ENCODE data around the gene ZNF366. TPM values are rescaled to one million over a fixed set of nuclear protein-coding genes. Genes with fewer than 3 reads are reported as not detected.

The ZNF366 gene
- total RNA-seq, 1 experiment from 2014 or later, result not detected

DNA sequence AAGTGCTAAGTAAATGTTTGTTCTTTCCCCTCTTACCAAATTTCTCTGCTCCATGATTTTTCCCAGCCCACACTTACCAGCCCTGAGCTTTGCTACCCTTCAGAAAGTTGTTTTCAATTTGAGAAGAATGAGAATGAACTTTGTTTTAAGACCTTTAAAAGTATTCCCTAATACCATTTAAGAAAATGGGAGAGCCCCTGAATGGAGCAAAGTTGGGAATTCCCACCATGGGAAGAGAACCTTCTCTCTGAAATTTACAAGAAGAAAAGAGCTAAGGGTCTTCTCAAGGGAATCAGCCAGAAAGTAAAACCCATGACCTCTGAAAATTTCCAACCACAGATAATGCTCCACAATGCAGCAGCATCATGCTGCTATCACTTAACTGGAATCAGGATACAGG lies 17.7 kb downstream of the ZNF366 start (continued):
- TF ChIP-seq, protein P1, sequence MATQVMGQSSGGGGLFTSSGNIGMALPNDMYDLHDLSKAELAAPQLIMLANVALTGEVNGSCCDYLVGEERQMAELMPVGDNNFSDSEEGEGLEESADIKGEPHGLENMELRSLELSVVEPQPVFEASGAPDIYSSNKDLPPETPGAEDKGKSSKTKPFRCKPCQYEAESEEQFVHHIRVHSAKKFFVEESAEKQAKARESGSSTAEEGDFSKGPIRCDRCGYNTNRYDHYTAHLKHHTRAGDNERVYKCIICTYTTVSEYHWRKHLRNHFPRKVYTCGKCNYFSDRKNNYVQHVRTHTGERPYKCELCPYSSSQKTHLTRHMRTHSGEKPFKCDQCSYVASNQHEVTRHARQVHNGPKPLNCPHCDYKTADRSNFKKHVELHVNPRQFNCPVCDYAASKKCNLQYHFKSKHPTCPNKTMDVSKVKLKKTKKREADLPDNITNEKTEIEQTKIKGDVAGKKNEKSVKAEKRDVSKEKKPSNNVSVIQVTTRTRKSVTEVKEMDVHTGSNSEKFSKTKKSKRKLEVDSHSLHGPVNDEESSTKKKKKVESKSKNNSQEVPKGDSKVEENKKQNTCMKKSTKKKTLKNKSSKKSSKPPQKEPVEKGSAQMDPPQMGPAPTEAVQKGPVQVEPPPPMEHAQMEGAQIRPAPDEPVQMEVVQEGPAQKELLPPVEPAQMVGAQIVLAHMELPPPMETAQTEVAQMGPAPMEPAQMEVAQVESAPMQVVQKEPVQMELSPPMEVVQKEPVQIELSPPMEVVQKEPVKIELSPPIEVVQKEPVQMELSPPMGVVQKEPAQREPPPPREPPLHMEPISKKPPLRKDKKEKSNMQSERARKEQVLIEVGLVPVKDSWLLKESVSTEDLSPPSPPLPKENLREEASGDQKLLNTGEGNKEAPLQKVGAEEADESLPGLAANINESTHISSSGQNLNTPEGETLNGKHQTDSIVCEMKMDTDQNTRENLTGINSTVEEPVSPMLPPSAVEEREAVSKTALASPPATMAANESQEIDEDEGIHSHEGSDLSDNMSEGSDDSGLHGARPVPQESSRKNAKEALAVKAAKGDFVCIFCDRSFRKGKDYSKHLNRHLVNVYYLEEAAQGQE (IDR thresholded peaks at IDR 0.05; ENCODE audit: low read depth), result no peak
- no peak for TF ChIP-seq ZFX (IDR thresholded peaks at IDR 0.05)
- TF ChIP-seq, protein P2, sequence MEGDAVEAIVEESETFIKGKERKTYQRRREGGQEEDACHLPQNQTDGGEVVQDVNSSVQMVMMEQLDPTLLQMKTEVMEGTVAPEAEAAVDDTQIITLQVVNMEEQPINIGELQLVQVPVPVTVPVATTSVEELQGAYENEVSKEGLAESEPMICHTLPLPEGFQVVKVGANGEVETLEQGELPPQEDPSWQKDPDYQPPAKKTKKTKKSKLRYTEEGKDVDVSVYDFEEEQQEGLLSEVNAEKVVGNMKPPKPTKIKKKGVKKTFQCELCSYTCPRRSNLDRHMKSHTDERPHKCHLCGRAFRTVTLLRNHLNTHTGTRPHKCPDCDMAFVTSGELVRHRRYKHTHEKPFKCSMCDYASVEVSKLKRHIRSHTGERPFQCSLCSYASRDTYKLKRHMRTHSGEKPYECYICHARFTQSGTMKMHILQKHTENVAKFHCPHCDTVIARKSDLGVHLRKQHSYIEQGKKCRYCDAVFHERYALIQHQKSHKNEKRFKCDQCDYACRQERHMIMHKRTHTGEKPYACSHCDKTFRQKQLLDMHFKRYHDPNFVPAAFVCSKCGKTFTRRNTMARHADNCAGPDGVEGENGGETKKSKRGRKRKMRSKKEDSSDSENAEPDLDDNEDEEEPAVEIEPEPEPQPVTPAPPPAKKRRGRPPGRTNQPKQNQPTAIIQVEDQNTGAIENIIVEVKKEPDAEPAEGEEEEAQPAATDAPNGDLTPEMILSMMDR (IDR thresholded peaks at IDR 0.05 in 2 of 3, conservative IDR thresholded peaks at IDR 0.05 in 1 of 3; ENCODE audit: borderline replicate concordance in 1 of 3, insufficient read depth in 1 of 3, low read depth in 2 of 3, low read length in 2 of 3), result no peak
- TF ChIP-seq JUND (IDR thresholded peaks at IDR 0.05), result no peak

GRCh38 chr5:72488756-72489155 lies 18.5 kb downstream of the ZNF366 start:
- H3K36me3 ChIP-seq (ENCODE audit: control insufficient read depth in 1 of 2, insufficient read depth in 2 of 2, low read length in 2 of 2), result no peaks in the 10 kb centered on the region
- POLR2A ChIA-PET, result no interaction called here
- no peaks in the 10 kb centered on the region for H3K9me2 ChIP-seq (ENCODE audit: insufficient read depth)
- no peak overlapping the region for H2AFZ ChIP-seq (ENCODE audit: low read depth, low read length, poor library complexity, severe bottlenecking)
- H3K4me3 ChIP-seq (replicated peaks in 1 of 2; ENCODE audit: low read depth in 1 of 2, low read length in 2 of 2), result no peak overlapping the region
- no peak overlapping the region for H3K27ac ChIP-seq (ENCODE audit: low read depth, low read length)
- no peaks in the 10 kb centered on the region for H3K27me3 ChIP-seq (ENCODE audit: insufficient read depth, low read length)
- H3K9ac ChIP-seq (ENCODE audit: low read length), result no peak overlapping the region
- H3K79me2 ChIP-seq (ENCODE audit: insufficient read depth, low read length), result no peaks in the 10 kb centered on the region
- no peak overlapping the region for H3K4me2 ChIP-seq (ENCODE audit: low read length)
- BruUV-seq (replicated peaks), result no TSS peak
- DNase-seq (ENCODE audit: low read depth, low spot score) (no peak), ATAC-seq (no peak)
- RAD21 ChIA-PET (ENCODE audit: low non-redundant PET in 1 of 2, low total read pairs in 2 of 2, uncharacterized antibody in 2 of 2, unreplicated experiment in 2 of 2), result no interaction called here
- intact Hi-C loops (cut with micrococcal nuclease), result no loop called here
- no peaks in the 10 kb centered on the region for H3K9me3 ChIP-seq (ENCODE audit: control insufficient read depth in 1 of 2, insufficient read depth in 1 of 2, low read depth in 1 of 2, low read length in 2 of 2)
- CTCF ChIA-PET, result no interaction called here
- H4K20me1 ChIP-seq (ENCODE audit: insufficient read depth), result no peaks in the 10 kb centered on the region
- H3K4me1 ChIP-seq (ENCODE audit: control insufficient read depth in 1 of 2, insufficient read depth in 2 of 2, low read length in 2 of 2), result no peaks in the 10 kb centered on the region
- TF ChIP-seq EZH2phosphoT487 (IDR thresholded peaks at IDR 0.05; ENCODE audit: borderline replicate concordance) (no peak), ZFX (IDR thresholded peaks at IDR 0.05) (no peak), SIN3A (IDR thresholded peaks at IDR 0.05; ENCODE audit: low read depth) (no peak), FOSL1 (IDR thresholded peaks at IDR 0.05; ENCODE audit: low read depth) (no peak), TCF7L2 (IDR thresholded peaks at IDR 0.05; ENCODE audit: borderline replicate concordance, extremely low read depth, insufficient read depth, insufficient read length) (no peak), CEBPB (IDR thresholded peaks at IDR 0.05; ENCODE audit: low read depth) (no peak), CBX3 (IDR thresholded peaks at IDR 0.05; ENCODE audit: low read depth) (no peak), ELF1 (IDR thresholded peaks at IDR 0.05; ENCODE audit: borderline replicate concordance, low read depth) (no peak), JUND (IDR thresholded peaks at IDR 0.05) (no peak), EGR1 (IDR thresholded peaks at IDR 0.05; ENCODE audit: low read depth) (no peak)
- TF ChIP-seq, protein P1 (IDR thresholded peaks at IDR 0.05; ENCODE audit: low read depth), result no peak
- TF ChIP-seq, protein P3, sequence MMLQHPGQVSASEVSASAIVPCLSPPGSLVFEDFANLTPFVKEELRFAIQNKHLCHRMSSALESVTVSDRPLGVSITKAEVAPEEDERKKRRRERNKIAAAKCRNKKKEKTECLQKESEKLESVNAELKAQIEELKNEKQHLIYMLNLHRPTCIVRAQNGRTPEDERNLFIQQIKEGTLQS (IDR thresholded peaks at IDR 0.05), result no peak
- TF ChIP-seq, protein P4, sequence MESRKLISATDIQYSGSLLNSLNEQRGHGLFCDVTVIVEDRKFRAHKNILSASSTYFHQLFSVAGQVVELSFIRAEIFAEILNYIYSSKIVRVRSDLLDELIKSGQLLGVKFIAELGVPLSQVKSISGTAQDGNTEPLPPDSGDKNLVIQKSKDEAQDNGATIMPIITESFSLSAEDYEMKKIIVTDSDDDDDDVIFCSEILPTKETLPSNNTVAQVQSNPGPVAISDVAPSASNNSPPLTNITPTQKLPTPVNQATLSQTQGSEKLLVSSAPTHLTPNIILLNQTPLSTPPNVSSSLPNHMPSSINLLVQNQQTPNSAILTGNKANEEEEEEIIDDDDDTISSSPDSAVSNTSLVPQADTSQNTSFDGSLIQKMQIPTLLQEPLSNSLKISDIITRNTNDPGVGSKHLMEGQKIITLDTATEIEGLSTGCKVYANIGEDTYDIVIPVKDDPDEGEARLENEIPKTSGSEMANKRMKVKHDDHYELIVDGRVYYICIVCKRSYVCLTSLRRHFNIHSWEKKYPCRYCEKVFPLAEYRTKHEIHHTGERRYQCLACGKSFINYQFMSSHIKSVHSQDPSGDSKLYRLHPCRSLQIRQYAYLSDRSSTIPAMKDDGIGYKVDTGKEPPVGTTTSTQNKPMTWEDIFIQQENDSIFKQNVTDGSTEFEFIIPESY (IDR thresholded peaks at IDR 0.05; ENCODE audit: extremely low read depth, insufficient replicate concordance, low read length), result no peak
